Neural cell (in vitro differentiated cells): ENCODE measurements around the gene ZBTB7C. TPM values are rescaled to one million over a fixed set of nuclear protein-coding genes. Genes with fewer than 3 reads are reported as not detected.

Experiments
- H2AFZ ChIP-seq: fragments of 200-600, 300-800 bp; sonication (generic), shearing (Covaris generic); 2 replicates; pipeline ENCODE4 v1.6.0; 2014; ENCODE audit warnings: low read depth, mild to moderate bottlenecking, antibody characterized with exemption, low read length, moderate library complexity
- H3F3A ChIP-seq: fragments of 200-600 bp; shearing (Covaris generic); 2 replicates; pipeline ENCODE4 v1.6.1; 2016; ENCODE audit warnings: mild to moderate bottlenecking, moderate library complexity, mixed read lengths, antibody characterized with exemption, low read length; ENCODE audit not compliant: insufficient read depth, poor library complexity, severe bottlenecking
- H3K27ac ChIP-seq: fragments of 200-600, 300-800 bp; sonication (generic), shearing (Covaris generic); 2 replicates; pipeline ENCODE4 v1.5.1; 2014; ENCODE audit warnings: mild to moderate bottlenecking, low read length, moderate library complexity
- H3K27me3 ChIP-seq: fragments of 300-800, 200-600 bp; sonication (generic), shearing (Covaris generic); 2 replicates; pipeline ENCODE4 v1.6.0; 2014; ENCODE audit warnings: mild to moderate bottlenecking, low read depth, low read length, moderate library complexity; ENCODE audit not compliant: insufficient read depth
- H3K36me3 ChIP-seq: fragments of 300-800, 200-600 bp; sonication (generic), shearing (Covaris generic); 2 replicates; pipeline ENCODE4 v1.5.1; 2014; ENCODE audit warnings: mild to moderate bottlenecking, antibody characterized with exemption, low read length, moderate library complexity; ENCODE audit not compliant: insufficient read depth
- H3K4me2 ChIP-seq: fragments of 300-800, 200-600 bp; sonication (generic), shearing (Covaris generic); 2 replicates; pipeline ENCODE4 v1.6.0; 2014; ENCODE audit warnings: mild to moderate bottlenecking, low read length
- H3K4me3 ChIP-seq: fragments of 300-800, 200-600 bp; sonication (generic), shearing (Covaris generic); 2 replicates; pipeline ENCODE4 v1.5.1; 2014; ENCODE audit warnings: mild to moderate bottlenecking, low read length, moderate library complexity
- H3K79me2 ChIP-seq: fragments of 200-600 bp; shearing (Covaris generic); replicated peaks from 2 replicates; pipeline ENCODE4 v1.6.0; 2014; ENCODE audit warnings: mild to moderate bottlenecking, low read length, moderate library complexity; ENCODE audit not compliant: insufficient read depth
- H3K9ac ChIP-seq: fragments of 300-800, 200-600 bp; sonication (generic), shearing (Covaris generic); 2 replicates; pipeline ENCODE4 v1.6.1; 2016; ENCODE audit warnings: mild to moderate bottlenecking, low read length, mixed read lengths
- H3K9me2 ChIP-seq: fragments of 200-600 bp; shearing (Covaris generic); 2 replicates; pipeline ENCODE4 v1.6.1; 2016; ENCODE audit warnings: mild to moderate bottlenecking, low read length, mixed read lengths; ENCODE audit not compliant: insufficient read depth
- H3K9me3 ChIP-seq: fragments of 200-600, 300-800 bp; sonication (generic), shearing (Covaris generic); 2 replicates; pipeline ENCODE4 v1.6.1; 2016; ENCODE audit warnings: mild to moderate bottlenecking, mixed run types, low read length, moderate library complexity, mixed read lengths
- H4K20me1 ChIP-seq: fragments of 200-600 bp; shearing (Covaris generic); 2 replicates; pipeline ENCODE4 v1.6.1; 2016; ENCODE audit warnings: mild to moderate bottlenecking, mixed run types; ENCODE audit not compliant: insufficient read depth
- EP300 ChIP-seq: fragments of 450-650 bp; conservative IDR thresholded peaks from 2 replicates; pipeline ENCODE4 v1.6.1; 2014; ENCODE audit warnings: antibody characterized with exemption, mild to moderate bottlenecking, moderate library complexity; ENCODE audit not compliant: poor library complexity, severe bottlenecking
- EZH2 ChIP-seq: fragments of 200-600, 300-800 bp; shearing (Covaris generic), sonication (generic); IDR thresholded peaks from 2 replicates; pipeline ENCODE4 v1.6.1; 2014; ENCODE audit warnings: antibody characterized with exemption, low read length, borderline replicate concordance, mild to moderate bottlenecking; ENCODE audit not compliant: insufficient read depth, poor library complexity, severe bottlenecking
- MXI1 ChIP-seq: fragments of 450-650 bp; conservative IDR thresholded peaks from 2 replicates; pipeline ENCODE4 v1.6.1; 2014; ENCODE audit warnings: antibody characterized with exemption, mild to moderate bottlenecking; ENCODE audit not compliant: poor library complexity, severe bottlenecking
- POLR2AphosphoS5 ChIP-seq: IDR thresholded peaks from 2 replicates; pipeline ENCODE4 v1.6.1; 2012
- RAD21 ChIP-seq: fragments of 450-650 bp; conservative IDR thresholded peaks from 2 replicates; pipeline ENCODE4 v1.6.1; 2014; ENCODE audit warnings: antibody characterized with exemption, mild to moderate bottlenecking, moderate library complexity
- SMC3 ChIP-seq: fragments of 450-650 bp; conservative IDR thresholded peaks from 2 replicates; pipeline ENCODE4 v1.6.1; 2014; ENCODE audit warnings: antibody characterized with exemption, mild to moderate bottlenecking, moderate library complexity; ENCODE audit not compliant: poor library complexity
- TAF1 ChIP-seq: IDR thresholded peaks from 2 replicates; pipeline ENCODE4 v1.6.1; 2012; ENCODE audit warnings: low read depth
- polyA plus RNA-seq: library from polyadenylated mRNA; depleted of rRNA; stranded (reverse); fragments of >200 nt; gene quantifications from 2 replicates; pipeline ENCODE4 v1.2.3, GENCODE V29; 2014
- TF ChIP-seq, protein P1 (sequence below): fragments of 450-650 bp; IDR thresholded peaks from 2 replicates; pipeline ENCODE4 v1.5.1; 2014; ENCODE audit warnings: antibody characterized with exemption, mild to moderate bottlenecking, moderate library complexity; ENCODE audit not compliant: poor library complexity, severe bottlenecking
- TF ChIP-seq, protein P2 (sequence below): IDR thresholded peaks from 2 replicates; pipeline ENCODE4 v1.6.1; 2012; ENCODE audit warnings: borderline replicate concordance

Gene ZBTB7C
- polyA plus RNA-seq, 1 donor from 2014 or later: 2.4 TPM

DNA sequence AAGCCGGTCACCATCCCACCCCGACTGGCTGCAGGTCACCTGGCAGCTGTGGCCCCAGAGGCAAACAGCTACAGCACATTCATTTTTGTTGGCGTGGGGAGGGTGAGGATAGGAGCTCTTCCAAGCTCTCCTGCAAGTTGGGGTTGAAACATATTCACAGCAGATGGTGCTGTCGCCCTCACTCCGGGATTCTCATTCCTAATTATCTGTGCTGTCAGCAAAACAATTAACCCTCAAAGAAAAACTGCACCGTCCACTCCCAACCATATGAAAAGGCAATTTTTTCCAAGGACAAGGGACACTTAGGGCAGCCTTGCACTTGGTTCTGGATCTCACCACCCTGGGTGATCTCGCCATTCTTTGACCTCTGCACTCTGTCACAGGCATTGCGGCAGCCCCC, 68.6 kb downstream of the ZBTB7C start:
- no peaks in the 10 kb centered on the region for H3K9me2 ChIP-seq
- H3K36me3 ChIP-seq: no peaks in the 10 kb centered on the region
- no peak overlapping the region for H3K27ac ChIP-seq
- H3K9ac ChIP-seq: no peak overlapping the region
- no peak overlapping the region for H2AFZ ChIP-seq
- no peak overlapping the region for H3K4me2 ChIP-seq
- no peaks in the 10 kb centered on the region for H3F3A ChIP-seq
- H3K27me3 ChIP-seq: no peaks in the 10 kb centered on the region
- TF ChIP-seq RAD21 (no peak), SMC3 (no peak), EP300 (no peak), EZH2 (no peak), POLR2AphosphoS5 (no peak), TAF1 (no peak), MXI1 (no peak)
- TF ChIP-seq, protein P1, sequence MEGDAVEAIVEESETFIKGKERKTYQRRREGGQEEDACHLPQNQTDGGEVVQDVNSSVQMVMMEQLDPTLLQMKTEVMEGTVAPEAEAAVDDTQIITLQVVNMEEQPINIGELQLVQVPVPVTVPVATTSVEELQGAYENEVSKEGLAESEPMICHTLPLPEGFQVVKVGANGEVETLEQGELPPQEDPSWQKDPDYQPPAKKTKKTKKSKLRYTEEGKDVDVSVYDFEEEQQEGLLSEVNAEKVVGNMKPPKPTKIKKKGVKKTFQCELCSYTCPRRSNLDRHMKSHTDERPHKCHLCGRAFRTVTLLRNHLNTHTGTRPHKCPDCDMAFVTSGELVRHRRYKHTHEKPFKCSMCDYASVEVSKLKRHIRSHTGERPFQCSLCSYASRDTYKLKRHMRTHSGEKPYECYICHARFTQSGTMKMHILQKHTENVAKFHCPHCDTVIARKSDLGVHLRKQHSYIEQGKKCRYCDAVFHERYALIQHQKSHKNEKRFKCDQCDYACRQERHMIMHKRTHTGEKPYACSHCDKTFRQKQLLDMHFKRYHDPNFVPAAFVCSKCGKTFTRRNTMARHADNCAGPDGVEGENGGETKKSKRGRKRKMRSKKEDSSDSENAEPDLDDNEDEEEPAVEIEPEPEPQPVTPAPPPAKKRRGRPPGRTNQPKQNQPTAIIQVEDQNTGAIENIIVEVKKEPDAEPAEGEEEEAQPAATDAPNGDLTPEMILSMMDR: no peak
- TF ChIP-seq, protein P2, sequence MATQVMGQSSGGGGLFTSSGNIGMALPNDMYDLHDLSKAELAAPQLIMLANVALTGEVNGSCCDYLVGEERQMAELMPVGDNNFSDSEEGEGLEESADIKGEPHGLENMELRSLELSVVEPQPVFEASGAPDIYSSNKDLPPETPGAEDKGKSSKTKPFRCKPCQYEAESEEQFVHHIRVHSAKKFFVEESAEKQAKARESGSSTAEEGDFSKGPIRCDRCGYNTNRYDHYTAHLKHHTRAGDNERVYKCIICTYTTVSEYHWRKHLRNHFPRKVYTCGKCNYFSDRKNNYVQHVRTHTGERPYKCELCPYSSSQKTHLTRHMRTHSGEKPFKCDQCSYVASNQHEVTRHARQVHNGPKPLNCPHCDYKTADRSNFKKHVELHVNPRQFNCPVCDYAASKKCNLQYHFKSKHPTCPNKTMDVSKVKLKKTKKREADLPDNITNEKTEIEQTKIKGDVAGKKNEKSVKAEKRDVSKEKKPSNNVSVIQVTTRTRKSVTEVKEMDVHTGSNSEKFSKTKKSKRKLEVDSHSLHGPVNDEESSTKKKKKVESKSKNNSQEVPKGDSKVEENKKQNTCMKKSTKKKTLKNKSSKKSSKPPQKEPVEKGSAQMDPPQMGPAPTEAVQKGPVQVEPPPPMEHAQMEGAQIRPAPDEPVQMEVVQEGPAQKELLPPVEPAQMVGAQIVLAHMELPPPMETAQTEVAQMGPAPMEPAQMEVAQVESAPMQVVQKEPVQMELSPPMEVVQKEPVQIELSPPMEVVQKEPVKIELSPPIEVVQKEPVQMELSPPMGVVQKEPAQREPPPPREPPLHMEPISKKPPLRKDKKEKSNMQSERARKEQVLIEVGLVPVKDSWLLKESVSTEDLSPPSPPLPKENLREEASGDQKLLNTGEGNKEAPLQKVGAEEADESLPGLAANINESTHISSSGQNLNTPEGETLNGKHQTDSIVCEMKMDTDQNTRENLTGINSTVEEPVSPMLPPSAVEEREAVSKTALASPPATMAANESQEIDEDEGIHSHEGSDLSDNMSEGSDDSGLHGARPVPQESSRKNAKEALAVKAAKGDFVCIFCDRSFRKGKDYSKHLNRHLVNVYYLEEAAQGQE: no peak
- no peaks in the 10 kb centered on the region for H3K9me3 ChIP-seq
- H4K20me1 ChIP-seq: no peaks in the 10 kb centered on the region
- no peaks in the 10 kb centered on the region for H3K79me2 ChIP-seq
- no peak overlapping the region for H3K4me3 ChIP-seq

DNA sequence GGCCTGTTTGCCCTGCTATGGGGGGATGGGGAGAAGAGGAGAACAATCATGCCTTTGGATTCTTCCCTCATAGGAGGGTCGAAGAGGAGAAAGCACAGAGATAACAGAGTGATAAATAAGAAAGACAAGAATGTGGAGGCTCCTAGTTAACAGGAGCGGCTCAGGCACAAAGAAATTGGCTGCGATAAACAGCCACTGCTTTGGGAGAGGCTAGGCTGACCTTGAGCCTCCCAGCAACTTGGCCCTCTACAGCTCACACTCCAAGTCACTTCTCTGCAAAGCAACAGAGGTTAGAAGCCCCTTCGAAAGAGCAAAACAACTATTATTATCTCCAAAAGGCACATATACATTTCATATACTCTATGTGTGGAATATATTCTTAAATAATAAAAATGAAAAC, 69.5 kb downstream of the ZBTB7C start:
- no peak for TF ChIP-seq TAF1
- TF ChIP-seq MXI1: no peak
- no peak for TF ChIP-seq POLR2AphosphoS5
- no peak for TF ChIP-seq RAD21
- TF ChIP-seq, protein P1: no peak

More for the DNA sequence above, 69.5 kb downstream of the ZBTB7C start:
- H3F3A ChIP-seq: no peaks in the 10 kb centered on the region
- no peaks in the 10 kb centered on the region for H3K27me3 ChIP-seq
- H2AFZ ChIP-seq: no peak overlapping the region
- H4K20me1 ChIP-seq: no peaks in the 10 kb centered on the region
- no peak overlapping the region for H3K9ac ChIP-seq
- no peak overlapping the region for H3K4me3 ChIP-seq
- no peaks in the 10 kb centered on the region for H3K79me2 ChIP-seq
- no peaks in the 10 kb centered on the region for H3K9me2 ChIP-seq
- no peaks in the 10 kb centered on the region for H3K36me3 ChIP-seq
- H3K27ac ChIP-seq: no peak overlapping the region
- no peaks in the 10 kb centered on the region for H3K9me3 ChIP-seq
- H3K4me2 ChIP-seq: no peak overlapping the region
